Measurements from ENCODE around the gene CCDC102A.

GRCh38 chr16:57508035-57508425 lies 28.3 kb downstream of the CCDC102A start:
- no peak for TF ChIP-seq CEBPB (IDR thresholded peaks at IDR 0.05)
- TF ChIP-seq KDM1A (IDR thresholded peaks at IDR 0.05; ENCODE audit: low read depth): no peak
- TF ChIP-seq, protein P1, sequence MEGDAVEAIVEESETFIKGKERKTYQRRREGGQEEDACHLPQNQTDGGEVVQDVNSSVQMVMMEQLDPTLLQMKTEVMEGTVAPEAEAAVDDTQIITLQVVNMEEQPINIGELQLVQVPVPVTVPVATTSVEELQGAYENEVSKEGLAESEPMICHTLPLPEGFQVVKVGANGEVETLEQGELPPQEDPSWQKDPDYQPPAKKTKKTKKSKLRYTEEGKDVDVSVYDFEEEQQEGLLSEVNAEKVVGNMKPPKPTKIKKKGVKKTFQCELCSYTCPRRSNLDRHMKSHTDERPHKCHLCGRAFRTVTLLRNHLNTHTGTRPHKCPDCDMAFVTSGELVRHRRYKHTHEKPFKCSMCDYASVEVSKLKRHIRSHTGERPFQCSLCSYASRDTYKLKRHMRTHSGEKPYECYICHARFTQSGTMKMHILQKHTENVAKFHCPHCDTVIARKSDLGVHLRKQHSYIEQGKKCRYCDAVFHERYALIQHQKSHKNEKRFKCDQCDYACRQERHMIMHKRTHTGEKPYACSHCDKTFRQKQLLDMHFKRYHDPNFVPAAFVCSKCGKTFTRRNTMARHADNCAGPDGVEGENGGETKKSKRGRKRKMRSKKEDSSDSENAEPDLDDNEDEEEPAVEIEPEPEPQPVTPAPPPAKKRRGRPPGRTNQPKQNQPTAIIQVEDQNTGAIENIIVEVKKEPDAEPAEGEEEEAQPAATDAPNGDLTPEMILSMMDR (IDR thresholded peaks at IDR 0.05): no peak
- TF ChIP-seq CHD4 (IDR thresholded peaks at IDR 0.05; ENCODE audit: borderline replicate concordance): no peak
- TF ChIP-seq, protein P2, sequence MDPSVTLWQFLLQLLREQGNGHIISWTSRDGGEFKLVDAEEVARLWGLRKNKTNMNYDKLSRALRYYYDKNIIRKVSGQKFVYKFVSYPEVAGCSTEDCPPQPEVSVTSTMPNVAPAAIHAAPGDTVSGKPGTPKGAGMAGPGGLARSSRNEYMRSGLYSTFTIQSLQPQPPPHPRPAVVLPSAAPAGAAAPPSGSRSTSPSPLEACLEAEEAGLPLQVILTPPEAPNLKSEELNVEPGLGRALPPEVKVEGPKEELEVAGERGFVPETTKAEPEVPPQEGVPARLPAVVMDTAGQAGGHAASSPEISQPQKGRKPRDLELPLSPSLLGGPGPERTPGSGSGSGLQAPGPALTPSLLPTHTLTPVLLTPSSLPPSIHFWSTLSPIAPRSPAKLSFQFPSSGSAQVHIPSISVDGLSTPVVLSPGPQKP (IDR thresholded peaks at IDR 0.05; ENCODE audit: low read depth, low read length): no peak
- no peak for TF ChIP-seq PBX3 (IDR thresholded peaks at IDR 0.05)

All from A549 (cell line).